GM18505 (cell line): Measurements from ENCODE around the gene ZSWIM3.

Source experiments
- ATAC-seq: cut with Tn5 transposase; IDR thresholded peaks from one replicate; pipeline ENCODE4 v1.9.1; 2021; ENCODE audit not compliant: unreplicated experiment
- POLR2A ChIP-seq: IDR thresholded peaks from 4 replicates; pipeline ENCODE4 v1.6.1; 2011; ENCODE audit warnings: borderline replicate concordance; ENCODE audit not compliant: insufficient read depth, insufficient read length; ENCODE audit errors: extremely low read depth

Gene ZSWIM3

GRCh38 chr20:45836841-45837240, 20.6 kb upstream of the ZSWIM3 start:
- no peak for ATAC-seq
- TF ChIP-seq POLR2A = no peak

GRCh38 chr20:45840700-45841198, 16.7 kb upstream of the ZSWIM3 start:
- no peak for TF ChIP-seq POLR2A

GRCh38 chr20:45841407-45842129, 15.8 kb upstream of the ZSWIM3 start:
- TF ChIP-seq POLR2A = no peak
- no peak for ATAC-seq

More at GRCh38 chr20:45840700-45841198, 16.7 kb upstream of the ZSWIM3 start:
- ATAC-seq = no peak

GRCh38 chr20:45842169-45842812, 15.1 kb upstream of the ZSWIM3 start:
- no peak for ATAC-seq
- no peak for TF ChIP-seq POLR2A

GRCh38 chr20:45843506-45843905, 13.9 kb upstream of the ZSWIM3 start:
- TF ChIP-seq POLR2A = no peak
- no peak for ATAC-seq

GRCh38 chr20:45845452-45845851, 12.0 kb upstream of the ZSWIM3 start:
- TF ChIP-seq POLR2A = no peak
- no peak for ATAC-seq

- no peak for ATAC-seq
- no peak for TF ChIP-seq POLR2A
Observed at GRCh38 chr20:45848421-45848820, 9.0 kb upstream of the ZSWIM3 start.

- ATAC-seq = no peak
- no peak for TF ChIP-seq POLR2A
Observed at GRCh38 chr20:45848969-45849582, 8.3 kb upstream of the ZSWIM3 start.

- ATAC-seq = no peak
- TF ChIP-seq POLR2A = no peak
Observed at GRCh38 chr20:45850238-45850637, 7.2 kb upstream of the ZSWIM3 start.

- TF ChIP-seq POLR2A = no peak
- no peak for ATAC-seq
Observed at GRCh38 chr20:45850926-45851325, 6.5 kb upstream of the ZSWIM3 start.

- no peak for TF ChIP-seq POLR2A
- no peak for ATAC-seq
Observed at GRCh38 chr20:45851501-45851900, 5.9 kb upstream of the ZSWIM3 start.

GRCh38 chr20:45852326-45852725, 5.1 kb upstream of the ZSWIM3 start:
- ATAC-seq = no peak
- no peak for TF ChIP-seq POLR2A

GRCh38 chr20:45853484-45853883, 3.9 kb upstream of the ZSWIM3 start:
- no peak for ATAC-seq
- TF ChIP-seq POLR2A = no peak

GRCh38 chr20:45857882-45858216, 435 bp downstream of the ZSWIM3 start:
- TF ChIP-seq POLR2A = no peak
- ATAC-seq = peak; percentile 18
